Astrocyte of the cerebellum (primary cell): Measurements from ENCODE around the gene ADARB2.

Experiments
- DNase-seq: peaks from one replicate; pipeline ENCODE4 v3.0.0-alpha.2; 2011; ENCODE audit warnings: low read depth
- H3K4me3 ChIP-seq: 2 replicates; pipeline ENCODE4 v1.5.1; 2011; ENCODE audit warnings: mild to moderate bottlenecking, low read depth, low read length, moderate library complexity
- in situ Hi-C: cut with HindIII; loops from 2 replicates; pipeline ENCODE4 v1.10.0; 2017; ENCODE audit warnings: low sequenced_read_pairs
- TF ChIP-seq, protein P1 (sequence below): IDR thresholded peaks from 2 replicates; pipeline ENCODE4 v1.5.1; 2012; ENCODE audit warnings: low read length, low read depth, moderate library complexity, mild to moderate bottlenecking; ENCODE audit errors: missing control alignments

Gene ADARB2

DNA sequence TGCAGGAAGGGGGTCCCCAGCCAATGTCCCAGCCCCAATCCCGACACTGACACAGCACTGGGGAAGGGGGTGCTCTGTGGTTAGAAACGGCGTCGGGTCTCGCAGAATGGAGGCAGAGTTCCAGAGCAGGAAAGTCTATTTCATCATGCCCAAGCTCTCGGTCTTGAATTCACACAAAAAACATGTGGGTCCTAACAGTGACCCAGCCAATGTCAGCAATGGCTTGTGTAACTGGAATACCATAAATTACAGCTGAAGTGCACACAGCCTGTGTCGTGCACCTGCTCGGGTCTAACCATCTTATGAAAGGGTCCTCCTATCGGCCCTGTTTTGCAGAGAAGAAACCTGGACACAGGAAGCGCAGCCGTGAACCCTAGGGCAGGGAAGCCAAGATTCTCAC lies 324.1 kb downstream of the ADARB2 start:
- in situ Hi-C loops = no loop called here
- H3K4me3 ChIP-seq = no peak overlapping the region
- DNase-seq = no peak
- TF ChIP-seq, protein P1, sequence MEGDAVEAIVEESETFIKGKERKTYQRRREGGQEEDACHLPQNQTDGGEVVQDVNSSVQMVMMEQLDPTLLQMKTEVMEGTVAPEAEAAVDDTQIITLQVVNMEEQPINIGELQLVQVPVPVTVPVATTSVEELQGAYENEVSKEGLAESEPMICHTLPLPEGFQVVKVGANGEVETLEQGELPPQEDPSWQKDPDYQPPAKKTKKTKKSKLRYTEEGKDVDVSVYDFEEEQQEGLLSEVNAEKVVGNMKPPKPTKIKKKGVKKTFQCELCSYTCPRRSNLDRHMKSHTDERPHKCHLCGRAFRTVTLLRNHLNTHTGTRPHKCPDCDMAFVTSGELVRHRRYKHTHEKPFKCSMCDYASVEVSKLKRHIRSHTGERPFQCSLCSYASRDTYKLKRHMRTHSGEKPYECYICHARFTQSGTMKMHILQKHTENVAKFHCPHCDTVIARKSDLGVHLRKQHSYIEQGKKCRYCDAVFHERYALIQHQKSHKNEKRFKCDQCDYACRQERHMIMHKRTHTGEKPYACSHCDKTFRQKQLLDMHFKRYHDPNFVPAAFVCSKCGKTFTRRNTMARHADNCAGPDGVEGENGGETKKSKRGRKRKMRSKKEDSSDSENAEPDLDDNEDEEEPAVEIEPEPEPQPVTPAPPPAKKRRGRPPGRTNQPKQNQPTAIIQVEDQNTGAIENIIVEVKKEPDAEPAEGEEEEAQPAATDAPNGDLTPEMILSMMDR = no peak

DNA sequence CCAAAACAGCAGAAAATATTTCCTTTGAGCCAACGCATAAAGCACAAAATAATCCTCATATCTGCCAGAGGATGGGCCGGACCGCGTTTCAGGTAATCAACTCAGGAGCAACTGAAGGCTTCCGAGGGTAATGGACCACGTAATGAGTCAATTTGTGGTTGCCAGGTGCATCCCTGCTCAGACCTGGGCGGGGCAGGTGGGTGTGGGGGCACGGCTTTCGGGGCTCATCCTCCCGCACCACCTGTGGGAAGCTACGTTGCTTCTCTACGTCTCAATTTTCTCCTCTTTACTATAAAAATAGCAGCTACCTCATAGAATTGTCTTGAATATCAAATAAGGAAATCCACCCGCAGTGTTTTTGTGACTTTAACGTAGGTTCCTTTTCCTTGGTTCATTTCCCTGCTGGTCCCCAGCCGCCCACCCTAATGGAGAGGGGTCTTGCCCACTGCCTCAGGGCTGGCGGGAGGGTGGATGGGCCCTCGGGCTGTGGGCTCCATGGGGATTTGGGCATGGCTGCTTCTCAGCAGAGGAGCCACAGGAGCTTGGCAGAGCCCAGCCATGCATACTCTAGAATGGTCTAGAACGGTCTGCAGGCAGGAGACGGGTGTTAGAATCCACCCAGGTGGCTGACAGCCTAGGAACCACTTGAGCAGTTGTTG lies 324.7 kb downstream of the ADARB2 start:
- in situ Hi-C loops = no loop called here
- TF ChIP-seq, protein P1 = no peak
- no peak for DNase-seq
- H3K4me3 ChIP-seq = no peak overlapping the region

DNA sequence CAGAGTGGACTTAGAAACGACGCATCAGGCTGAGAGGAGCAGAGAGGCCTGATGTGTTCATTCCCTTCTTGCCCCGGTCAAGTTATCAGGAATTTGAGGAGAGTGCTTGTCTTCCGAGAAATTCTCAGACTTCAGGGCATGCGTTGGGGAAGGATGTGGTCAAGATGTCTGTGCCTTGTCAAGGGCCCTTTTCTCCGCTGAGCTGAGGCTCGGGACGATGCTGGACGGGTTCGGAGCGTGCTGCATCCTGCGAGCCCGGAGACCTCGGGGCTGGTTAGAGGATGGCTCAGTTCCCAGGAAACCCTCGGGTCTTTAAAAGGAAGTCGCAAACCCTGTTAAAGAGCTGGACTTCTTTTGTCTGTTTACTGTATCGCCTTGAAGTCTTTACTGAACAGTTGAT lies 325.4 kb downstream of the ADARB2 start:
- TF ChIP-seq, protein P1 = no peak
- DNase-seq = no peak
- in situ Hi-C loops = no loop called here
- no peak overlapping the region for H3K4me3 ChIP-seq

DNA sequence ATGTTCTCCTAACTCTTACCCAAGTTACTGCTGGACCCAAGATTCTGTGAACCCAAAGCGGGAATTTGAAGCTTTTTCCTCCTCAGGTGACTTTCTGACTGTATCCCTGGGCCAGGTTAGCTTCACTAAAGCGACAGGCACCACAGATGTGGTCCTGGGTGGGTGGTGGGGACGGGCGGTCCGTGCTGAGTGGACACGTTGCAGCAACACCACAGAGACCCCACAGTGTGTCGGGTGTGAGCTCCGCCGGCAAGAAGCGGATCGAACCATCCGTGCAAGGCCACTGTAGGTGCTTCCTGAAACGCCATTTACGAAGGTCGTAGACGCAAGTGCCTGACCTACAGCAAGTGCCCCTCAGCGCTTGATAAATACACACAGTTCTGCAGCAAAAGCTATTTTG lies 325.9 kb downstream of the ADARB2 start:
- in situ Hi-C loops = no loop called here
- TF ChIP-seq, protein P1 = no peak
- H3K4me3 ChIP-seq = no peak overlapping the region
- DNase-seq = no peak

DNA sequence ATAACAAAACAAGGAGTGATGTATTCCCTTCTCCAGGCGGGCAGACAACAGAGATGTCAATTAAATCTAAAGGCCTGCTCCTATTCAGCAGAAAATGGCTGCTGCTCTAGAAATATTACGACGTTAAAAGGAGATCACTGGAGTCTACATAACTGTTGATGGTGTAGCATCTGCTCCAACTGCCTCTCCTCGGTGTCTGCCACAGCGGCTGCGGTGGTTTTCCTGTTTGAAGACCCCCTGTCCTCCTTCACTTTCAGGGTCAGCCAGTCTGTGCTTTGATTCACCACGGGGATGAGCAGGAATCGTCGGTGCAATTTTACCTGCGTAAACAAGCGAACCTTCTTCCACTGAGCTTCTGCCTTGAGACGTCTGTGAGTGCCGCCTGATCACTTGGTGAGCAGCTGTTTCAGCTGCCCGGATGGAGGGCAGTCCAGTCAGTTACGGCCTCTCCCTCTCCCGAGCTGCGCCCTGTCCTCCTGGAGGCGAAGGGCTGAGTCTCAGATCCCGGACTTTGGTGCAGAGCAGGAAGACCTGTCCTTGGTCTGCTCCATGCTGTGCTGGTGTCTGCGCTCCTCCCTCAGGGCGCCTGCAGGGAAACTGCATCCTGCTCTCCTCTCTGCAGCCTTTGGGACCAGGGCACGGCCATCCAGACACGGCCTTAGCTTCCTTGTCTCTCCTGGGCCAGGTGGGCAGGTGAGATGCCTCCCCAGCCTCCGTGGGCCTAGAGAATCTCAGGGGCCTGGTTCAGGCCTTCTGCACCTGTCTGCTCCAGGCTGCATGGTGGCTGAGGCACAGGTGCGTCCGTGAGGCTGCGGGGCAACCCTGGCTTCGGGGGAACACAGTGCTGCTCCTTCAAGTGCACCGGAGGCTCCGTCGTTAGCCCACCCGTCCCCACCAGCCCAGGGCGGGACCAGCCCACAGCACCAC lies 326.6 kb downstream of the ADARB2 start:
- in situ Hi-C loops = no loop called here
- no peak overlapping the region for H3K4me3 ChIP-seq
- TF ChIP-seq, protein P1 = no peak
- no peak for DNase-seq

DNA sequence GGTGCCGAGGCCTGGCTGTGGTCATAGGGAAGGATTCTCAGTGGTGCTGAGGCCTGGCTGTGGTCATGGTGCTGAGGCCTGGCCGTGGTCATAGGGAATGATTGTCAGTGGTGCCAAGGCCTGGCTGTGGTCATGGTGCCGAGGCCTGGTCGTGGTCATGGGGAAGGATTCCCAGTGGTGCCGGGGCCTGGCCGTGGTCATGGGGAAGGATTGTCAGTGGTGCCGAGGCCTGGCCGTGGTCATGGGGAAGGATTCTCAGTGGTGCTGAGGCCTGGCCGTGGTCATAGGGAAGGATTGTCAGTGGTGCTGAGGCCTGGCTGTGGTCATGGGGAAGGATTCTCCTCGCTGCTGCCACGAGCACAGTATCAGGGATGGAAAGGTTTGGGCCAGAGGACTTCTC lies 327.3 kb downstream of the ADARB2 start:
- in situ Hi-C loops = no loop called here
- no peak overlapping the region for H3K4me3 ChIP-seq
- no peak for DNase-seq
- TF ChIP-seq, protein P1 = no peak
